HG02973 (cell line): ENCODE results near the gene CD109.

ENCODE experiments used
- ATAC-seq: cut with Tn5 transposase; IDR thresholded peaks from one replicate; pipeline ENCODE4 v1.9.1; 2021; ENCODE audit warnings: moderate library complexity; ENCODE audit not compliant: unreplicated experiment

Gene CD109

GRCh38 chr6:73724389-73724788, 28.4 kb downstream of the CD109 start:
- ATAC-seq, result no peak

- ATAC-seq, result peak; percentile 52
These were observed 29.2 kb downstream of the CD109 start for GRCh38 chr6:73725192-73725591.

- no peak for ATAC-seq
These were observed 31.1 kb downstream of the CD109 start for GRCh38 chr6:73727114-73727513.

GRCh38 chr6:73728548-73729205, 32.7 kb downstream of the CD109 start:
- peak; percentile 53 for ATAC-seq

- ATAC-seq, result no peak
These were observed 35.3 kb downstream of the CD109 start for GRCh38 chr6:73731285-73731684.

- peak; percentile 80 for ATAC-seq
These were observed 37.1 kb downstream of the CD109 start for GRCh38 chr6:73732845-73733675.

GRCh38 chr6:73733791-73734190, 37.8 kb downstream of the CD109 start:
- no peak for ATAC-seq

- no peak for ATAC-seq
These were observed 38.9 kb downstream of the CD109 start for GRCh38 chr6:73734832-73735453.

- ATAC-seq, result no peak
These were observed 42.5 kb downstream of the CD109 start for GRCh38 chr6:73738367-73739028.

GRCh38 chr6:73739096-73739495, 43.1 kb downstream of the CD109 start:
- ATAC-seq, result peak; percentile 73

GRCh38 chr6:73742433-73742832, 46.4 kb downstream of the CD109 start:
- no peak for ATAC-seq

GRCh38 chr6:73743081-73743480, 47.1 kb downstream of the CD109 start:
- no peak for ATAC-seq

GRCh38 chr6:73743556-73743955, 47.6 kb downstream of the CD109 start:
- no peak for ATAC-seq

- no peak for ATAC-seq
These were observed 50.8 kb downstream of the CD109 start for GRCh38 chr6:73746787-73747186.

- ATAC-seq, result peak; percentile 99
These were observed 51.3 kb downstream of the CD109 start for GRCh38 chr6:73747289-73747688.

GRCh38 chr6:73752943-73753342, 56.9 kb downstream of the CD109 start:
- ATAC-seq, result no peak

- no peak for ATAC-seq
These were observed 70.0 kb downstream of the CD109 start for GRCh38 chr6:73766040-73766439.

GRCh38 chr6:73768558-73768957, 72.6 kb downstream of the CD109 start:
- no peak for ATAC-seq

GRCh38 chr6:73769976-73770375, 74.0 kb downstream of the CD109 start:
- no peak for ATAC-seq

- no peak for ATAC-seq
These were observed 78.3 kb downstream of the CD109 start for GRCh38 chr6:73774311-73774774.

- no peak for ATAC-seq
These were observed 83.9 kb downstream of the CD109 start for GRCh38 chr6:73779943-73780342.
